Activated CD4-positive, alpha-beta T cell treated with anti-CD3 and anti-CD28 coated beads, Interleukin-2, amount 10 ng/mL, durations not matched to agents 7 days and 5 days (primary cell): Measurements from ENCODE around the gene MEAF6. TPM values are rescaled to one million over a fixed set of nuclear protein-coding genes. Genes with fewer than 3 reads are reported as not detected.
"Not testable (repeated sequence)": the region's sequence is repeated elsewhere in the genome, so short reads cannot be mapped to it uniquely, and the experiment has no call there.

ENCODE experiments used
- CTCF ChIA-PET: fragments of 350-600 bp; sonication (Branson Sonifier 250); formaldehyde crosslinking; loops from one replicate; lab custom pipeline; 2021; ENCODE audit warnings: antibody characterized with exemption; lab: Charles Lee
- POLR2A ChIA-PET: fragments of 350-600 bp; sonication (Branson Sonifier 250); formaldehyde crosslinking; loops from one replicate; lab custom pipeline; 2021; ENCODE audit warnings: antibody characterized with exemption; lab: Charles Lee
- DNase-seq: peaks from one replicate; pipeline ENCODE4 v3.0.0-alpha.2; 2020
- H3K27ac Mint-ChIP-seq: one replicate; pipeline ENCODE4 v1.8.0; 2021; ENCODE audit warnings: mild to moderate bottlenecking, moderate library complexity, mixed read lengths
- H3K27me3 Mint-ChIP-seq: one replicate; pipeline ENCODE4 v1.8.0; 2021; ENCODE audit warnings: mixed read lengths
- H3K36me3 Mint-ChIP-seq: one replicate; pipeline ENCODE4 v1.8.0; 2021; ENCODE audit warnings: low read depth, mixed read lengths
- H3K4me1 Mint-ChIP-seq: one replicate; pipeline ENCODE4 v1.8.0; 2021; ENCODE audit warnings: mixed read lengths
- H3K4me3 Mint-ChIP-seq: one replicate; pipeline ENCODE4 v1.8.0; 2021; ENCODE audit warnings: mild to moderate bottlenecking, moderate library complexity, mixed read lengths
- H3K9me3 Mint-ChIP-seq: one replicate; pipeline ENCODE4 v1.8.0; 2021; ENCODE audit warnings: mixed read lengths
- total RNA-seq, 2 experiments: library from RNA; stranded (reverse); gene quantifications; one replicate each; pipeline ENCODE4 v1.2.3, GENCODE V29; 2021

Gene MEAF6
- total RNA-seq, 2 experiments from 2014 or later, result 68.8 to 75.6 TPM

GRCh38 chr1:37553598-37553926 is 39.0 kb upstream of the MEAF6 start:
- Mint-ChIP-seq H3K9me3 (peaks cover 3% of the 10 kb centered on the region), H3K36me3 (peaks cover 42% of the 10 kb centered on the region), H3K27me3 (no peaks in the 10 kb centered on the region), H3K4me3 (peak overlapping the region; percentile 97), H3K4me1 (peaks cover 64% of the 10 kb centered on the region), H3K27ac (peak overlapping the region; percentile 98)
- CTCF ChIA-PET, result interaction anchor here (1.0 to 1.1 kb wide), 2 partner anchors 10 to 21 kb away, joined by 3 to 4 read pairs; no protein-coding TSS in a partner anchor
- POLR2A ChIA-PET, result no interaction called here
- no peak for DNase-seq

GRCh38 chr1:37549341-37549740 is 34.8 kb upstream of the MEAF6 start:
- Mint-ChIP-seq H3K27ac (peak overlapping the region; percentile 52), H3K27me3 (no peaks in the 10 kb centered on the region), H3K9me3 (no peaks in the 10 kb centered on the region), H3K4me3 (no peak overlapping the region), H3K36me3 (peaks cover 55% of the 10 kb centered on the region), H3K4me1 (peaks cover 44% of the 10 kb centered on the region)
- ChIA-PET CTCF (interaction anchor here (0.7 to 2.9 kb wide), 6 partner anchors 11 to 83 kb away, joined by 3 to 9 read pairs (median 4); partner anchors contain the start of gene MEAF6), POLR2A (interaction anchor here (0.6 kb wide), 1 partner anchor 35 kb away, joined by 3 read pairs; the partner anchor contains the start of gene MEAF6)
- DNase-seq, result no peak

GRCh38 chr1:37545019-37545418 is 30.5 kb upstream of the MEAF6 start:
- Mint-ChIP-seq H3K36me3 (peaks cover 46% of the 10 kb centered on the region), H3K27ac (no peak overlapping the region), H3K4me1 (peaks cover 10% of the 10 kb centered on the region), H3K9me3 (no peaks in the 10 kb centered on the region), H3K27me3 (no peaks in the 10 kb centered on the region), H3K4me3 (no peak overlapping the region)
- ChIA-PET CTCF (interaction anchor here (0.6 kb wide), 1 partner anchor 128 kb away, joined by 3 read pairs; no protein-coding TSS in a partner anchor), POLR2A (interaction anchor here (0.7 kb wide), 1 partner anchor 58 kb away, joined by 4 read pairs; no protein-coding TSS in a partner anchor)
- no peak for DNase-seq

GRCh38 chr1:37544530-37544929 is 30.0 kb upstream of the MEAF6 start:
- no peak for DNase-seq
- H3K4me1 Mint-ChIP-seq, result peaks cover 5% of the 10 kb centered on the region
- H3K27me3 Mint-ChIP-seq, result no peaks in the 10 kb centered on the region
- POLR2A ChIA-PET, result no interaction called here
- H3K4me3 Mint-ChIP-seq, result no peak overlapping the region
- CTCF ChIA-PET, result interaction anchor here (0.6 kb wide), 1 partner anchor 128 kb away, joined by 3 read pairs; no protein-coding TSS in a partner anchor
- peaks cover 44% of the 10 kb centered on the region for H3K36me3 Mint-ChIP-seq
- H3K9me3 Mint-ChIP-seq, result no peaks in the 10 kb centered on the region
- no peak overlapping the region for H3K27ac Mint-ChIP-seq

GRCh38 chr1:37540036-37540785 is 25.6 kb upstream of the MEAF6 start:
- peaks cover 16% of the 10 kb centered on the region for H3K4me1 Mint-ChIP-seq
- CTCF ChIA-PET, result interaction anchor here (1.5 kb wide), 1 partner anchor 26 kb away, joined by 3 read pairs; the partner anchor contains the start of gene MEAF6
- DNase-seq, result no peak
- H3K27ac Mint-ChIP-seq, result no peak overlapping the region
- POLR2A ChIA-PET, result no interaction called here
- H3K36me3 Mint-ChIP-seq, result peaks cover 52% of the 10 kb centered on the region
- no peaks in the 10 kb centered on the region for H3K27me3 Mint-ChIP-seq
- H3K4me3 Mint-ChIP-seq, result no peak overlapping the region
- H3K9me3 Mint-ChIP-seq, result no peaks in the 10 kb centered on the region

GRCh38 chr1:37539154-37539553 is 24.6 kb upstream of the MEAF6 start:
- H3K36me3 Mint-ChIP-seq, result peaks cover 50% of the 10 kb centered on the region
- DNase-seq, H3K27me3 Mint-ChIP-seq, POLR2A ChIA-PET, H3K4me3 Mint-ChIP-seq, H3K9me3 Mint-ChIP-seq, H3K27ac Mint-ChIP-seq: not testable (repeated sequence)
- peaks cover 18% of the 10 kb centered on the region for H3K4me1 Mint-ChIP-seq
- CTCF ChIA-PET, result interaction anchor here (1.5 kb wide), 1 partner anchor 25 kb away, joined by 3 read pairs; the partner anchor contains the start of gene MEAF6

GRCh38 chr1:37537378-37537777 is 22.8 kb upstream of the MEAF6 start:
- Mint-ChIP-seq H3K4me1 (peaks cover 18% of the 10 kb centered on the region), H3K36me3 (peaks cover 49% of the 10 kb centered on the region), H3K27me3 (no peaks in the 10 kb centered on the region), H3K9me3 (no peaks in the 10 kb centered on the region), H3K27ac (no peak overlapping the region), H3K4me3 (no peak overlapping the region)
- ChIA-PET POLR2A (no interaction called here), CTCF (interaction anchor here (0.8 to 1.7 kb wide), 3 partner anchors 12 to 162 kb away, joined by 3 to 6 read pairs (median 5); partner anchors contain the start of gene MEAF6)
- no peak for DNase-seq

GRCh38 chr1:37533317-37534093 is 18.9 kb upstream of the MEAF6 start:
- DNase-seq, result no peak
- Mint-ChIP-seq H3K27ac (no peak overlapping the region), H3K4me1 (peaks cover 18% of the 10 kb centered on the region), H3K4me3 (no peak overlapping the region), H3K36me3 (peaks cover 32% of the 10 kb centered on the region), H3K27me3 (no peaks in the 10 kb centered on the region), H3K9me3 (no peaks in the 10 kb centered on the region)
- POLR2A ChIA-PET, result interaction anchor here (0.5 to 0.6 kb wide), 2 partner anchors 10 to 1322 kb away, joined by 3 to 6 read pairs; no protein-coding TSS in a partner anchor
- CTCF ChIA-PET, result interaction anchor here (1.2 to 1.6 kb wide), 3 partner anchors 19 to 48 kb away, joined by 3 to 6 read pairs (median 4); partner anchors contain the start of gene MEAF6

GRCh38 chr1:37532418-37533156 is 18.0 kb upstream of the MEAF6 start:
- peaks cover 24% of the 10 kb centered on the region for H3K36me3 Mint-ChIP-seq
- POLR2A ChIA-PET, result interaction anchor here (0.6 kb wide), 1 partner anchor 1653 kb away, joined by 5 read pairs; no protein-coding TSS in a partner anchor
- not testable (repeated sequence) for H3K27ac Mint-ChIP-seq, DNase-seq, H3K9me3 Mint-ChIP-seq, H3K27me3 Mint-ChIP-seq, H3K4me3 Mint-ChIP-seq
- peaks cover 13% of the 10 kb centered on the region for H3K4me1 Mint-ChIP-seq
- CTCF ChIA-PET, result interaction anchor here (1.5 to 1.6 kb wide), 2 partner anchors 18 to 47 kb away, joined by 3 to 6 read pairs; partner anchors contain the start of gene MEAF6

- H3K27me3 Mint-ChIP-seq, POLR2A ChIA-PET, H3K27ac Mint-ChIP-seq, DNase-seq, H3K36me3 Mint-ChIP-seq, H3K9me3 Mint-ChIP-seq, CTCF ChIA-PET, H3K4me1 Mint-ChIP-seq, H3K4me3 Mint-ChIP-seq: not testable (repeated sequence)
Observed at GRCh38 chr1:37529888-37530287, 15.3 kb upstream of the MEAF6 start.

- Mint-ChIP-seq H3K27ac (peak overlapping the region; percentile 90), H3K4me3 (peak overlapping the region; percentile 70), H3K9me3 (peaks cover 12% of the 10 kb centered on the region), H3K36me3 (peaks cover 12% of the 10 kb centered on the region), H3K27me3 (no peaks in the 10 kb centered on the region), H3K4me1 (peaks cover 26% of the 10 kb centered on the region)
- POLR2A ChIA-PET, result no interaction called here
- CTCF ChIA-PET, result no interaction called here
- no peak for DNase-seq
Observed at GRCh38 chr1:37519613-37520012, 5.0 kb upstream of the MEAF6 start.

GRCh38 chr1:37518929-37519328 is 4.4 kb upstream of the MEAF6 start:
- peak overlapping the region; percentile 90 for H3K27ac Mint-ChIP-seq
- peaks cover 12% of the 10 kb centered on the region for H3K9me3 Mint-ChIP-seq
- peaks cover 28% of the 10 kb centered on the region for H3K4me1 Mint-ChIP-seq
- peak overlapping the region; percentile 70 for H3K4me3 Mint-ChIP-seq
- H3K27me3 Mint-ChIP-seq, POLR2A ChIA-PET: not testable (repeated sequence)
- peaks cover 14% of the 10 kb centered on the region for H3K36me3 Mint-ChIP-seq
- CTCF ChIA-PET, result interaction anchor here (1.7 kb wide), 1 partner anchor 32 kb away, joined by 4 read pairs; no protein-coding TSS in a partner anchor
- DNase-seq, result peak; percentile 47
